K562 (cell line): ENCODE measurements around the gene PGM3. TPM values are rescaled to one million over a fixed set of nuclear protein-coding genes. Genes with fewer than 3 reads are reported as not detected.

Experiments
- BHLHE40 ChIP-seq: IDR thresholded peaks from 2 replicates; pipeline ENCODE4 v1.6.1; 2011; ENCODE audit warnings: low read length, improper control_type of control experiment
- CBX1 ChIP-seq: sonication (generic); IDR thresholded peaks from 2 replicates; pipeline ENCODE4 v1.6.1; 2016; ENCODE audit warnings: antibody characterized with exemption, low read depth, mild to moderate bottlenecking
- CREBBP ChIP-seq: IDR thresholded peaks from one replicate; pipeline ENCODE4 v1.6.1; 2012; ENCODE audit warnings: low read depth, mild to moderate bottlenecking, control low read depth, inconsistent platforms, low read length
- DMBX1 ChIP-seq: fragments of 250-450 bp; sonication (Bioruptor Pico); IDR thresholded peaks from 2 replicates; pipeline ENCODE4 v1.8.0; 2022; ENCODE audit warnings: inconsistent platforms, mild to moderate bottlenecking, moderate library complexity, borderline replicate concordance
- EGR1 ChIP-seq: fragments of 450-650 bp; conservative IDR thresholded peaks from 2 replicates; pipeline ENCODE4 v1.6.1; 2017; ENCODE audit warnings: mild to moderate bottlenecking
- FIP1L1 ChIP-seq: fragments of 200-400 bp; formaldehyde crosslinking; IDR thresholded peaks from 2 replicates; pipeline ENCODE4 v1.6.1; 2018; ENCODE audit warnings: mild to moderate bottlenecking, low read depth, low read length; ENCODE audit not compliant: poor library complexity, severe bottlenecking
- POLR2B ChIP-seq: fragments of 450-650 bp; IDR thresholded peaks from 2 replicates; pipeline ENCODE4 v1.6.1; 2018; ENCODE audit warnings: low read depth; ENCODE audit not compliant: partially characterized antibody
- TAF7 ChIP-seq: fragments of 450-650 bp; IDR thresholded peaks from 2 replicates; pipeline ENCODE4 v1.6.1; 2016; ENCODE audit warnings: missing genetic modification characterization, missing compliant biosample characterization
- TAF9B ChIP-seq: fragments of 450-650 bp; IDR thresholded peaks from 2 replicates; pipeline ENCODE4 v1.6.1; 2018; ENCODE audit warnings: mild to moderate bottlenecking; ENCODE audit not compliant: partially characterized antibody
- TOE1 ChIP-seq, 2 experiments: fragments of 450-650 bp in 1 of 2; sonication (generic) in 1 of 2; formaldehyde crosslinking in 1 of 2; IDR thresholded peaks; 2 replicates each; pipeline versions ENCODE4 v1.7.1 to v1.8.0; 2016 to 2022; ENCODE audit warnings: borderline replicate concordance in 2 of 2, mild to moderate bottlenecking in 2 of 2, antibody characterized with exemption in 1 of 2, inconsistent platforms in 1 of 2, low read depth in 1 of 2, missing genetic modification reagents in 1 of 2, moderate library complexity in 1 of 2
- ZKSCAN3 ChIP-seq: fragments of 250-450 bp; sonication (Bioruptor Pico); IDR thresholded peaks from 2 replicates; pipeline ENCODE4 v1.4.0; 2020
- ZNF239 ChIP-seq: fragments of 250-450 bp; sonication (Bioruptor Pico); IDR thresholded peaks from 2 replicates; pipeline ENCODE4 v1.4.0; 2020; ENCODE audit warnings: mild to moderate bottlenecking
- ZNF354B ChIP-seq: fragments of 250-450 bp; sonication (Bioruptor Pico); IDR thresholded peaks from 2 replicates; pipeline ENCODE4 v1.4.0; 2020
- ZNF431 ChIP-seq: sonication (generic); formaldehyde crosslinking; IDR thresholded peaks from 2 replicates; pipeline ENCODE4 v1.8.0; 2022; ENCODE audit warnings: mild to moderate bottlenecking, missing genetic modification reagents
- ZNF436 ChIP-seq: fragments of 250-450, 450-650 bp; sonication (Bioruptor Pico); formaldehyde crosslinking; IDR thresholded peaks from 2 replicates; pipeline ENCODE4 v1.7.0; 2020; ENCODE audit warnings: mild to moderate bottlenecking
- polyA plus RNA-seq, 8 experiments: library from polyadenylated mRNA; depleted of rRNA in 4 of 8; stranded (reverse) in 5 of 8; unstranded in 3 of 8; fragments of >200 nt; fragmentation: Nextera tagmentation in 2 of 8; fragmentation: Illumina TruSeq in 1 of 8; extraction: Ambion mirVana in 2 of 8; extraction: Trizol in 1 of 8; gene quantifications; 2 replicates each; pipeline versions ENCODE4 v1.2.1 to v1.2.3, GENCODE V29; 2011 to 2014; ENCODE audit warnings: inconsistent platforms in 1 of 8, missing spikeins in 1 of 8
- total RNA-seq, 7 experiments: library from RNA; depleted of rRNA in 6 of 7; stranded (reverse); fragments of >200 nt in 6 of 7; fragmentation: Illumina TruSeq in 2 of 7; extraction: Trizol in 2 of 7; gene quantifications; 2 replicates each; pipeline versions ENCODE4 v1.2.1 to v1.2.3, GENCODE V29; 2011 to 2021; ENCODE audit warnings: low replicate concordance in 1 of 7
- TF ChIP-seq, protein P1 (sequence below): fragments of 450-650 bp; conservative IDR thresholded peaks from 2 replicates; pipeline ENCODE4 v1.6.1; 2016; ENCODE audit warnings: missing genetic modification characterization, low read depth, mild to moderate bottlenecking, control low read depth, missing compliant biosample characterization
- TF ChIP-seq, protein P2 (sequence below): conservative IDR thresholded peaks from 2 replicates; pipeline ENCODE4 v1.6.1; 2011; ENCODE audit warnings: low read depth, mild to moderate bottlenecking, low read length; ENCODE audit not compliant: control insufficient read depth
- TF ChIP-seq, protein P3 (sequence below): fragments of 450-650 bp; formaldehyde crosslinking; IDR thresholded peaks from 2 replicates; pipeline ENCODE4 v1.4.0; 2020; ENCODE audit warnings: mild to moderate bottlenecking, moderate library complexity
- TF ChIP-seq, protein P4 (sequence below): fragments of 450-650 bp; IDR thresholded peaks from 2 replicates; pipeline ENCODE4 v1.6.1; 2017; ENCODE audit warnings: antibody characterized with exemption, mild to moderate bottlenecking

The PGM3 gene
- total and polyA plus RNA-seq, 9 of the 15 experiments (the other 6 are each of a cell fraction or from before 2014, with no cell fraction given), result 19.1 to 107 (median 50.5) TPM

DNA sequence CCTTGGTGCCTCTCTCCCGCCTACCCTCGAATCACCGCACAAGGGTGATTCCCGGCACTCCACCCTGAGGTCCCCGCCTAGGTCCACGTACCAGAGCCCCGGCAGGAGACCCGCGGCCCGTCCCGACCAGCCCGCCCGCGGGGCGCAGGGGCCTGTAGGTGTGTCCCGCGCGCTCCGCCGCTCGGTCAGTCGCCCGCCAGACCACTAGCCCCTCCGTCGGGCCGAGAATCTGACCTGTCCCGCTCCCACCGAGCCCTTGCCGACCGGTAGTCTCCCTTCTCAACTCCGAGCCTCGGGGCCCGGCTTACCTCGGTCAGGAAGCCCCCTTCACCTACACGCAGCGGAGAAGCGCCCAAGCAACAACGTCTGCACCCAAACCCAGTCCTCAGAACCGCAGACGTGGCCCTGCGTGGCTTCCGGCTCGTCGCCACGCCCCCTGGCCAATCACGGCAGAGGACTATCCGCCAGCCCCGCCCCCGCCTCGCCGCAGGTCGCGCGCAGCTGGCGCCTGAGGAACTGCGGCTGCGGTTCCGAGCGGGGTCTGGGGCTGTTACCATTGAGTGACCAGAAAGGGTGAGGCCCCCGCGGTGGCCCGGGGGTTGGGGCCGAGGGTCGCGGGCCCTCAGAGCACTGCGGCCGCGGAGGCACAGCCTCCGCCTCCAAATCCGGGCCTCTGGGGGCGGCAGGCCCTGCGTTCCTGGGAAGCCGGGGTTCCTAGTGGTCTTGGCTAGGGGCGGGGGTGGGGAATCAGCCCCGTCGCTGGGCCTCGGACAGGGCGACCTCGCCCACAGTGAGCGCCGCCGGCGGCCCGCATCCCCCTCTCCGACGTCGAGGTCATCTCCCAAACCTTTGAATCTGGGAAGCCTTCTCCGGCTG is at the start of gene PGM3, which contains the start of gene RWDD2A (continued):
- TF ChIP-seq, protein P1, sequence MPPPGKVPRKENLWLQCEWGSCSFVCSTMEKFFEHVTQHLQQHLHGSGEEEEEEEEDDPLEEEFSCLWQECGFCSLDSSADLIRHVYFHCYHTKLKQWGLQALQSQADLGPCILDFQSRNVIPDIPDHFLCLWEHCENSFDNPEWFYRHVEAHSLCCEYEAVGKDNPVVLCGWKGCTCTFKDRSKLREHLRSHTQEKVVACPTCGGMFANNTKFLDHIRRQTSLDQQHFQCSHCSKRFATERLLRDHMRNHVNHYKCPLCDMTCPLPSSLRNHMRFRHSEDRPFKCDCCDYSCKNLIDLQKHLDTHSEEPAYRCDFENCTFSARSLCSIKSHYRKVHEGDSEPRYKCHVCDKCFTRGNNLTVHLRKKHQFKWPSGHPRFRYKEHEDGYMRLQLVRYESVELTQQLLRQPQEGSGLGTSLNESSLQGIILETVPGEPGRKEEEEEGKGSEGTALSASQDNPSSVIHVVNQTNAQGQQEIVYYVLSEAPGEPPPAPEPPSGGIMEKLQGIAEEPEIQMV (tag), result no peak
- TF ChIP-seq, protein P2, sequence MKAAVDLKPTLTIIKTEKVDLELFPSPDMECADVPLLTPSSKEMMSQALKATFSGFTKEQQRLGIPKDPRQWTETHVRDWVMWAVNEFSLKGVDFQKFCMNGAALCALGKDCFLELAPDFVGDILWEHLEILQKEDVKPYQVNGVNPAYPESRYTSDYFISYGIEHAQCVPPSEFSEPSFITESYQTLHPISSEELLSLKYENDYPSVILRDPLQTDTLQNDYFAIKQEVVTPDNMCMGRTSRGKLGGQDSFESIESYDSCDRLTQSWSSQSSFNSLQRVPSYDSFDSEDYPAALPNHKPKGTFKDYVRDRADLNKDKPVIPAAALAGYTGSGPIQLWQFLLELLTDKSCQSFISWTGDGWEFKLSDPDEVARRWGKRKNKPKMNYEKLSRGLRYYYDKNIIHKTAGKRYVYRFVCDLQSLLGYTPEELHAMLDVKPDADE, result no peak
- no peak for TF ChIP-seq ZNF239 (CRISPR knock-in tag)
- TF ChIP-seq CBX1, result peak; percentile 50; the same call in 1 of the 2 replicates
- TF ChIP-seq EGR1, result peak; percentile 79
- no peak for TF ChIP-seq ZNF431 (CRISPR knock-in tag)
- TF ChIP-seq ZNF354B, result no peak
- no peak for TF ChIP-seq ZKSCAN3
- TF ChIP-seq, protein P3, sequence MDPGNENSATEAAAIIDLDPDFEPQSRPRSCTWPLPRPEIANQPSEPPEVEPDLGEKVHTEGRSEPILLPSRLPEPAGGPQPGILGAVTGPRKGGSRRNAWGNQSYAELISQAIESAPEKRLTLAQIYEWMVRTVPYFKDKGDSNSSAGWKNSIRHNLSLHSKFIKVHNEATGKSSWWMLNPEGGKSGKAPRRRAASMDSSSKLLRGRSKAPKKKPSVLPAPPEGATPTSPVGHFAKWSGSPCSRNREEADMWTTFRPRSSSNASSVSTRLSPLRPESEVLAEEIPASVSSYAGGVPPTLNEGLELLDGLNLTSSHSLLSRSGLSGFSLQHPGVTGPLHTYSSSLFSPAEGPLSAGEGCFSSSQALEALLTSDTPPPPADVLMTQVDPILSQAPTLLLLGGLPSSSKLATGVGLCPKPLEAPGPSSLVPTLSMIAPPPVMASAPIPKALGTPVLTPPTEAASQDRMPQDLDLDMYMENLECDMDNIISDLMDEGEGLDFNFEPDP, result no peak
- no peak for TF ChIP-seq DMBX1 (CRISPR knock-in tag)
- TF ChIP-seq, protein P4, sequence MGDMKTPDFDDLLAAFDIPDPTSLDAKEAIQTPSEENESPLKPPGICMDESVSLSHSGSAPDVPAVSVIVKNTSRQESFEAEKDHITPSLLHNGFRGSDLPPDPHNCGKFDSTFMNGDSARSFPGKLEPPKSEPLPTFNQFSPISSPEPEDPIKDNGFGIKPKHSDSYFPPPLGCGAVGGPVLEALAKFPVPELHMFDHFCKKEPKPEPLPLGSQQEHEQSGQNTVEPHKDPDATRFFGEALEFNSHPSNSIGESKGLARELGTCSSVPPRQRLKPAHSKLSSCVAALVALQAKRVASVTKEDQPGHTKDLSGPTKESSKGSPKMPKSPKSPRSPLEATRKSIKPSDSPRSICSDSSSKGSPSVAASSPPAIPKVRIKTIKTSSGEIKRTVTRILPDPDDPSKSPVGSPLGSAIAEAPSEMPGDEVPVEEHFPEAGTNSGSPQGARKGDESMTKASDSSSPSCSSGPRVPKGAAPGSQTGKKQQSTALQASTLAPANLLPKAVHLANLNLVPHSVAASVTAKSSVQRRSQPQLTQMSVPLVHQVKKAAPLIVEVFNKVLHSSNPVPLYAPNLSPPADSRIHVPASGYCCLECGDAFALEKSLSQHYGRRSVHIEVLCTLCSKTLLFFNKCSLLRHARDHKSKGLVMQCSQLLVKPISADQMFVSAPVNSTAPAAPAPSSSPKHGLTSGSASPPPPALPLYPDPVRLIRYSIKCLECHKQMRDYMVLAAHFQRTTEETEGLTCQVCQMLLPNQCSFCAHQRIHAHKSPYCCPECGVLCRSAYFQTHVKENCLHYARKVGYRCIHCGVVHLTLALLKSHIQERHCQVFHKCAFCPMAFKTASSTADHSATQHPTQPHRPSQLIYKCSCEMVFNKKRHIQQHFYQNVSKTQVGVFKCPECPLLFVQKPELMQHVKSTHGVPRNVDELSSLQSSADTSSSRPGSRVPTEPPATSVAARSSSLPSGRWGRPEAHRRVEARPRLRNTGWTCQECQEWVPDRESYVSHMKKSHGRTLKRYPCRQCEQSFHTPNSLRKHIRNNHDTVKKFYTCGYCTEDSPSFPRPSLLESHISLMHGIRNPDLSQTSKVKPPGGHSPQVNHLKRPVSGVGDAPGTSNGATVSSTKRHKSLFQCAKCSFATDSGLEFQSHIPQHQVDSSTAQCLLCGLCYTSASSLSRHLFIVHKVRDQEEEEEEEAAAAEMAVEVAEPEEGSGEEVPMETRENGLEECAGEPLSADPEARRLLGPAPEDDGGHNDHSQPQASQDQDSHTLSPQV, result no peak
- peak; percentile 81 for TF ChIP-seq TAF9B
- no peak for TF ChIP-seq CREBBP
- no peak for TF ChIP-seq TAF7
- peak; percentile 96 for TF ChIP-seq POLR2B
- no peak for TF ChIP-seq BHLHE40
- peak; percentile 52 for TF ChIP-seq FIP1L1
- peak; percentile 48; the same call in 1 of the 2 replicates for TF ChIP-seq TOE1 (IDR thresholded peaks at IDR 0.05; ENCODE audit: borderline replicate concordance)
- no peak for TF ChIP-seq TOE1 (CRISPR knock-in tag; IDR thresholded peaks at IDR 0.05; ENCODE audit: borderline replicate concordance, low read depth)
- TF ChIP-seq ZNF436, result no peak
